ENCODE measurements around the gene PLCL2.
"Not testable (repeated sequence)": the region's sequence is repeated elsewhere in the genome, so short reads cannot be mapped to it uniquely, and the experiment has no call there.

Gene PLCL2

GRCh38 chr3:16950282-16950681 is 65.5 kb downstream of the PLCL2 start:
- in situ Hi-C loops (cut with MboI; ENCODE audit: low sequenced_read_pairs): no loop called here

GRCh38 chr3:16950845-16951244 is 66.1 kb downstream of the PLCL2 start:
- in situ Hi-C loops (cut with MboI; ENCODE audit: low sequenced_read_pairs): no loop called here

- in situ Hi-C loops (cut with MboI; ENCODE audit: low sequenced_read_pairs): not testable (repeated sequence)
Observed at GRCh38 chr3:16957852-16958251, 73.1 kb downstream of the PLCL2 start.

GRCh38 chr3:16960125-16960524 is 75.4 kb downstream of the PLCL2 start:
- in situ Hi-C loops (cut with MboI; ENCODE audit: low sequenced_read_pairs): no loop called here

- in situ Hi-C loops (cut with MboI; ENCODE audit: low sequenced_read_pairs): no loop called here
Observed at GRCh38 chr3:16961621-16962205, 77.0 kb downstream of the PLCL2 start.

- in situ Hi-C loops (cut with MboI; ENCODE audit: low sequenced_read_pairs): no loop called here
Observed at GRCh38 chr3:16975083-16975482, 90.3 kb downstream of the PLCL2 start.

GRCh38 chr3:16978234-16978920 is 93.6 kb downstream of the PLCL2 start:
- in situ Hi-C loops (cut with MboI; ENCODE audit: low sequenced_read_pairs): no loop called here

- in situ Hi-C loops (cut with MboI; ENCODE audit: low sequenced_read_pairs): no loop called here
Observed at GRCh38 chr3:16978921-16979271, 94.1 kb downstream of the PLCL2 start.

GRCh38 chr3:16979769-16980515 is 95.2 kb downstream of the PLCL2 start:
- in situ Hi-C loops (cut with MboI; ENCODE audit: low sequenced_read_pairs): not testable (repeated sequence)

GRCh38 chr3:16980526-16980925 is 95.8 kb downstream of the PLCL2 start:
- in situ Hi-C loops (cut with MboI; ENCODE audit: low sequenced_read_pairs): not testable (repeated sequence)

- in situ Hi-C loops (cut with MboI; ENCODE audit: low sequenced_read_pairs): no loop called here
Observed at GRCh38 chr3:16982460-16982859, 97.7 kb downstream of the PLCL2 start.

GRCh38 chr3:16985608-16986007 is 100.9 kb downstream of the PLCL2 start:
- in situ Hi-C loops (cut with MboI; ENCODE audit: low sequenced_read_pairs): no loop called here

- in situ Hi-C loops (cut with MboI; ENCODE audit: low sequenced_read_pairs): no loop called here
Observed at GRCh38 chr3:16987141-16987540, 102.4 kb downstream of the PLCL2 start.

- in situ Hi-C loops (cut with MboI; ENCODE audit: low sequenced_read_pairs): no loop called here
Observed at GRCh38 chr3:16990163-16990562, 105.4 kb downstream of the PLCL2 start.

- in situ Hi-C loops (cut with MboI; ENCODE audit: low sequenced_read_pairs): no loop called here
Observed at GRCh38 chr3:16992198-16992597, 107.4 kb downstream of the PLCL2 start.

- in situ Hi-C loops (cut with MboI; ENCODE audit: low sequenced_read_pairs): no loop called here
Observed at GRCh38 chr3:16993227-16993626, 108.5 kb downstream of the PLCL2 start.

GRCh38 chr3:16994854-16995525 is 110.2 kb downstream of the PLCL2 start:
- in situ Hi-C loops (cut with MboI; ENCODE audit: low sequenced_read_pairs): no loop called here

- in situ Hi-C loops (cut with MboI; ENCODE audit: low sequenced_read_pairs): no loop called here
Observed at GRCh38 chr3:16995601-16996000, 110.8 kb downstream of the PLCL2 start.

GRCh38 chr3:16998236-16998923 is 113.6 kb downstream of the PLCL2 start:
- in situ Hi-C loops (cut with MboI; ENCODE audit: low sequenced_read_pairs): no loop called here

GRCh38 chr3:16999161-16999560 is 114.4 kb downstream of the PLCL2 start:
- in situ Hi-C loops (cut with MboI; ENCODE audit: low sequenced_read_pairs): no loop called here

GRCh38 chr3:16999871-17000270 is 115.1 kb downstream of the PLCL2 start:
- in situ Hi-C loops (cut with MboI; ENCODE audit: low sequenced_read_pairs): no loop called here

All from HL-60/S4 treated with phorbol 12-myristate 13-acetate at 8.2 ng/mL for 4 days and 3 days (cell line).